ENCODE results near the gene SCGB1D2. TPM values are rescaled to one million over a fixed set of nuclear protein-coding genes. Genes with fewer than 3 reads are reported as not detected.

The SCGB1D2 gene
- total RNA-seq, 1 experiment from 2014 or later: not detected

DNA sequence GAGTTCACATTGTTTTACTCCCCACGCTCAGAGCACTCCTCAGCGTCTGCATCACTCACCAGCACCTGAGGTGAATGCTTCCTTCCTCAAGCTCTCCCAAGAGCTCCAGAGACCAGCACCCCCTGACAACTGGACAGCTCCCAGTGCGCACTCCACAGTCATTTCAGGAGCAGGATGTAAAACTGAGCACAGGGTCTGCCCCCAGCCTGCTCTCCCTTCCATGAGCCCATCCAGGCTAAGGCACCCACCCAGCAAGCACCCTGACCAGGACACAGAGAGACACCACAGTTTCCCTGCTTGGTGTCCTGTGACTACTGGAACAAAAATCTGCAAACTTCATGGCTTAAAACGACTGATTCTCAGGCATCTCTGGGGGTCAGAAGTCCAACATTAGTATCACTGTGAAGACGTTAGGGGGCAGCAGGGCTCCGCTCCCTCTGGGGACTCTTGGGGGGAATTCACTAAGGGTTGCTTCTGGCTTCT lies 3.3 kb downstream of the SCGB1D2 start:
- no peak for DNase-seq (ENCODE audit: low read depth)
- in situ Hi-C loops (cut with HindIII; ENCODE audit: low pct_unique_long_range_greater_than_20kb, low sequenced_read_pairs): no loop called here

DNA sequence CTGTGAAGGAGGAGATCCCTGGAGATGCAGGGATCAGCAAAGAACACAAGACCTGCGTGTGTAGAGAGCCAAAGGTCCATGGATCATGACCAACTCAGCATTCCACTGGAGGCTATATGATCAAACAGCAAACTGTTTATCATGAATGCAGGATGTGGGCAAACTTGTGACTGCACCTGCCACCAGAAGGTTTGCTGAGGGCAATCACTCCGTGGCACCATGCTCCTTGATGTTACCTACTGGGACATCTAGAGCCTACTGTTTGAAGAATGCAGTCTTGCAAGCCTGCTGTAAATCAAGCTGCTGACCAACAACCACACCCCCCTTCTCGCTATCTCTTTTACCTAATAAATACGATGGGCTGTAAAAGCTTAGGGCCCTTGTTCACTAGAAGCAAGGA lies 9.7 kb downstream of the SCGB1D2 start:
- DNase-seq (ENCODE audit: low read depth): no peak
- in situ Hi-C loops (cut with HindIII; ENCODE audit: low pct_unique_long_range_greater_than_20kb, low sequenced_read_pairs): no loop called here

DNA sequence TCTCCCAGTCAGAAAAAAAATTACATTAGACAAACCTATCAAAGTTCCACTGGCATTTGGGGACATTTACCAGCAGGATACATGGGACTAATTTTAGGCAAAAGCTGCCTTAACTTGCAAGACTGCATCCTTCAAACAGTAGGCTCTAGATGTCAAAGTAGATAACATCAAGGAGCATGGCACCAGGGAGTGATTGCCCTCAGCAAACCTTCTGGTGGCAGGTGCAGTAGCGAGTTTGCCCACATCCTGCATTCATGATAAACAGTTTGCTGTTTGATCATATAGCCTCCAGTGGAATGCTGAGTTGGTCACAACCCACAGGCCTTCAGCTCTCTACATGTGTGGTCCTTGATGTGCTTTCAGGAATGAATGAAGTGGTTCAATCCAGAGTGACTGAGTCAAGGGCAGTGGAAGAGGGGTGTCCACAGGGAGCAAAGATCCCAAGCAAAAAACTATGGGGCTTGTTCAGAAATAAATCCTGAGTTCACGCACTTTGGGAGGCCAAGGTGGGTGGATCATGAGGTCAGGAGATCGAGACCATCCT lies 12.0 kb downstream of the SCGB1D2 start:
- in situ Hi-C loops (cut with HindIII; ENCODE audit: low pct_unique_long_range_greater_than_20kb, low sequenced_read_pairs): no loop called here
- DNase-seq (ENCODE audit: low read depth): no peak

DNA sequence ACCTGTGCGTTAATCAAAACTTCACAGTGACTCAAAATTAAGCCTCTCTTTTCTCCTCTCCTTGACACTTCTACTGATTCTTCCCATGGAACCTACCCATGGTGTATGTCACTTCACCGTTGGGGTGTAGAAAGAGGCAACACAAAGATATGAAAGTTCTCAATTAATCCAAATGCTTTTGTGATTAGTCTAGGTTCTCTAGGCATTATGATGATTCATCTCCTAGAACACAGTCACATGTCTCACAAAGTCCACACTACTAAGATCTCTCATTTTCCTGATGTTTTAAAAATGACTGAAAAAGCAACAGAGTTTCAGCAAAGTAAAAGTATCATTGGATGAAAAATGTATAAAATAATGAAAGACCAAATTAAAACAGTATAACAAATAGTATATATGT lies 14.2 kb downstream of the SCGB1D2 start:
- no peak for DNase-seq (ENCODE audit: low read depth)
- in situ Hi-C loops (cut with HindIII; ENCODE audit: low pct_unique_long_range_greater_than_20kb, low sequenced_read_pairs): no loop called here

DNA sequence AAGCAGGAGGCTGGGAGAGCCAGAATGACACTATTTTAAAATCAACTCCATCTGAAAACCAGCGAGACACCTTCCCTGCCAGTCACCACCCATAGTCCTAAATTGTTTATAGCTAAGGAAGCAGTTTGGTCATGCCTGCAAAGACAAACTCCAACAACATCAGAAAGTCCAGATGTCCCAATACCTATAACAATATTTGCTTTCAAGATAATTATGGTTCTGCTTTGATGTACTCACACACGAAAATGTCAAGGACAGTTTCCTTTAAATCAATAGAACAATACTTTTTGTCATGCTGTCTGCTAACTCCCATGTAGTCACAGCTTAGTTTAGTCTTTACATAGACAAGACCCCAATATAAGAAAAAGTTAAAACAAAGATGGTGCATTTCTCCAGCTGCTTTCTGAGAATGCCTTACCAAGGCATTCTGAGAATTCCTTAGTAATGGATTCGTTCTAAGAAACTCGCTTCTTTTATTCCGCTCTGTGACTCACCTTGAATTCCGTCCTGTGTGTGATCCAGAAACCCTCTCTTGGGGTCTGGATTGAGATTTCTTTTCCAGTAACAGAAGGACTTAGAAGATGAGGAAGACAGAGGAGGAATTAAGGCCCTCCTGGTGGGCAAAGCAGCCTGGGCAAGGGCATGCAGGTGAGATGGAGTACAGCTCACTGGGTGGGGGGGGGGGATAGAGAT lies 18.4 kb downstream of the SCGB1D2 start:
- in situ Hi-C loops (cut with HindIII; ENCODE audit: low pct_unique_long_range_greater_than_20kb, low sequenced_read_pairs): no loop called here
- no peak for DNase-seq (ENCODE audit: low read depth)

DNA sequence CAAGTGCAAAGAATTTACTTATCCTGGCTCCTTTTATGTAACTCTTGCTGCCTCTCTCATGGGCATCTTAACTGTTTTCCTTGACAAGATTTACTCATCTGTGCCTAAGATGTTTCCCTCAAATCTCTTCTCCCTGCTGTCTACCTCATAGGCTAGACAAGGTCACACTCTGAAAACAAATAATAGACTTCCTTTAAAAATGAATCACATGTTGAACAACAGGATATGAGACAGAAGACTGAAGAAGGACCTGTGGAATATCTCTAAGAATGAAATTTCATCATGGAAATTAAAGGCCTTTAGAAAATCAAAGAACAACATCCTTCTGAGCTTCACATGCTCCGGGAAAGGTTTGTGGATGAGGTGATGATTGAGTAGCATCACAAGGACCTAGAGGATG lies 22.0 kb downstream of the SCGB1D2 start:
- no peak for DNase-seq (ENCODE audit: low read depth)
- in situ Hi-C loops (cut with HindIII; ENCODE audit: low pct_unique_long_range_greater_than_20kb, low sequenced_read_pairs): no loop called here

DNA sequence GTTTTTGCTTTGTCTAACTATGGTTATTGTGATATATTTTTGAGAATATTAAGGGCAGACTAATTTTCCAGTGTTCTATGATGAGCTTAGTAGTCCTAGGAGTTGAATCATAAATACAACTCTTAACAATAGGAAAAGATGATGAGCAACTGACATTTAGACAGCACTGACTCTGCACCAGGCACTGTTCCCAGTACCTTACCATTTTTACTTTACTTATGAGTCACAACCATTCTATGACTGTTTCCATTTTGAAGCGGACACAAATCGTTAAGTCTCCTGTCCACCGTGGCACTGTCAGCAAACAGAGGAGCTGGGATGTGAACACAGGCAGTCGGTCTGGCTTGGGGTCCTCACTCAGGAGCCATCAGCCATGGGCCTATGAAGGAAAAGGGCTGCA lies 24.5 kb downstream of the SCGB1D2 start:
- in situ Hi-C loops (cut with HindIII; ENCODE audit: low pct_unique_long_range_greater_than_20kb, low sequenced_read_pairs): no loop called here
- DNase-seq (ENCODE audit: low read depth): no peak

DNA sequence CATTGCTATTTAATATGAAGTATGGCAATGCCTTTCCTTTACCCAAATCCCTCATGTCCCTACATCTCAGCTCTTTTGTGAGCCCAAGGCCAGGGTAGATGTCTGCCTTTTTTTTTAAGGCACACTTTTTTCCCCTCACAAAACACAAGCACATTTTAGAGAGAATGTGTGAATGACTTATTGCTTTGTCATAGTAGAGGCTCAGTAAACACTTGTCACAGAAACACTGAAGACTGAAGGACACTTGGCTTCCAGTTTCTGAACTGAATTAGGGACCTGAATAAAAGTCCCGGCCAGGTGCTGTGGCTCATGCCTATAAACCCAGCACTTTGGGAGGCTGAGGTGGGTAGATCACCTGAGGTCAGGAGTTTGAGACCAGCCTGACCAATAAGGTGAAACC lies 25.0 kb downstream of the SCGB1D2 start:
- DNase-seq (ENCODE audit: low read depth): no peak
- in situ Hi-C loops (cut with HindIII; ENCODE audit: low pct_unique_long_range_greater_than_20kb, low sequenced_read_pairs): no loop called here

DNA sequence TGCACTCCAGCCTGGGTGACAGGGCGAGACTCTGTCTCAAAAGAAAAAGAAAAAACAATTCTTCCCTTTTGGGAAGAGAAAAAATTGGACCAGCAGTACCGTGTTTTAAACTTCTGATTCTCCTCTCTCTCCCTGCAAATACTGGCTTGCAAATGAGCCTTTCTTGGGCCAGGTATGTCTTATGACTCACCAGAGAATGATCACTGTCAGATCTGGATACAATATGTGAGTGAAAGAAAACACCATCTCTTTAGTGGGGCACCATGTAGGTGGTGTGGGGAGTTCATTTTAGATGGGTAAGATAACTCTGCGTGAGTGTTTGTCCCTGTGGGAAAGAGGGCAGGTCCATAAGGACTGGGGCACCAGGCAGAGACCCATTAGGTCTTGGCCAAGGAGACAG lies 25.5 kb downstream of the SCGB1D2 start:
- in situ Hi-C loops (cut with HindIII; ENCODE audit: low pct_unique_long_range_greater_than_20kb, low sequenced_read_pairs): no loop called here
- no peak for DNase-seq (ENCODE audit: low read depth)

DNA sequence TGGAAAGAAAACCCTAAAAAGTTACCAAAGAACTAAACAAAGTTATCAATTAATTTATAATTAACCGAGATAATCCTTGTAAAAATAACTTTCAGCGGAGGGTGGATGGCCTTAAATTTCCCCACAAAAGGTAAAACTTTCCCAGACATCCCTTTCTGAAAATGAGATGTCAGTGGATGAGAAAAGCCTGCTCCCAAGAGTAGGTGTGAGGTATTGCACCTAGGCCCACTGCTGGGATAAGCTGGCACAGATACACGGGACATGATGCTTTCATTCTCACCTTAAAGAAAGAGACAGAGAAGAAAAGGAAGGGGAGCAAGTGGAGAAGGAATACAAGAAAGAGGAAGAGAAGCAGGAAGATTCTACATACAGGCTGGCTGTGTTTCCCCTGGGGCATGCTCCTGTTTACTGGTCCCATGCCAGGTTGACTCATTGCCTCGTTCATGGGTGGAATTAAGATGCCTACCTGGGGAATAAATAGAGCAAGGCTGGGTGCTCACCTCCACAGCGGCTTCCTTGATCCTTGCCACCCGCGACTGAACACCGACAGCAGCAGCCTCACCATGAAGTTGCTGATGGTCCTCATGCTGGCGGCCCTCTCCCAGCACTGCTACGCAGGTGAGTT lies 27.7 kb downstream of the SCGB1D2 start, which contains the start of gene SCGB2A2:
TSS of gene SCGB2A2 (plus strand) at position 505 of the 625 bp plus-strand sequence. CDS start at position 564, 59 bp downstream.
- in situ Hi-C loops (cut with HindIII; ENCODE audit: low pct_unique_long_range_greater_than_20kb, low sequenced_read_pairs): no loop called here

DNA sequence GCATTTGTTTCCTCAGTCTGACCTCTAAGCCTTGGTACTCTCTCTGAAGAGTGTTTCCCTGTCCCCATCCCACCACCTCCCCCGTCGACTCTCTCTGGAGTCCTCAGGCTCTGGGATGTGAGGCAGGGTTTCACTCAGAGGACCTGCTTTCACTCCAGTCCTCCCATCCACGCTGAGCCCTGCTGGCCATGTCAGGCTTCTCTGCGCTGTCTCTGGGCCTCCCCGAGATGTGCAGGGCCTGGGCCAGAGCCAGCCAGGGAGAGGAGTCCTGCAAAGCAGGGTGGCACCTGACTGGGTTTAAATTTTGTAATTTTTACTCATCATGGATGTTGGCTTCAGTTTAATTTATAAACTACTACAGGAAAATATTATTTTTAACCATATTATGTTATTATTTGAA lies 31.2 kb downstream of the SCGB1D2 start:
- in situ Hi-C loops (cut with HindIII; ENCODE audit: low pct_unique_long_range_greater_than_20kb, low sequenced_read_pairs): no loop called here
- no peak for DNase-seq (ENCODE audit: low read depth)

More for the DNA sequence above, 27.7 kb downstream of the SCGB1D2 start, which contains the start of gene SCGB2A2:
- no peak for DNase-seq (ENCODE audit: low read depth)

DNA sequence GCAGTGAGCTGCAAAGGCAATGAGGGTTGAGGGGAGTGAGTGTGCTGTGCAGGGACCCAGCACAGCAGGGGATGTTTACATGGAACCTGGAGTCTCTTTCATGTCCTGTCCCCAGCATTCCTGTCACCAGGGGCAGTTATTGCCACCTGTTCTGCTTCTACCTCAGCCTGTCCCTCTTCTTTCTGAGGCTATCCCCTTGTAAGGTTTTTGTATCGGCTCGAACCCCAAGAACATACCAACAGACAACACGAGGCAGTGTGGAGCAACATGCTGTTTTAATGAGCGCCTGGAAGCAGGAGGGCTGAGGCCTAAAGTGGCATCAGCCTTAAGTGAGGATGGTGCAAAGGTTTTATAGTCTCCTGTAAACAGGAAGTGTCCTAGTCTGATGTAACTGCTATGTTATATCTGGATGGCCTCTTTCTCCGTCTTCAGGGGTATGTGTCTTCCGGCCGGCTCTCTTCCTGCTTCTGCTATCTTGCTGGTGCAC lies 31.8 kb downstream of the SCGB1D2 start:
- DNase-seq (ENCODE audit: low read depth): no peak
- in situ Hi-C loops (cut with HindIII; ENCODE audit: low pct_unique_long_range_greater_than_20kb, low sequenced_read_pairs): no loop called here

DNA sequence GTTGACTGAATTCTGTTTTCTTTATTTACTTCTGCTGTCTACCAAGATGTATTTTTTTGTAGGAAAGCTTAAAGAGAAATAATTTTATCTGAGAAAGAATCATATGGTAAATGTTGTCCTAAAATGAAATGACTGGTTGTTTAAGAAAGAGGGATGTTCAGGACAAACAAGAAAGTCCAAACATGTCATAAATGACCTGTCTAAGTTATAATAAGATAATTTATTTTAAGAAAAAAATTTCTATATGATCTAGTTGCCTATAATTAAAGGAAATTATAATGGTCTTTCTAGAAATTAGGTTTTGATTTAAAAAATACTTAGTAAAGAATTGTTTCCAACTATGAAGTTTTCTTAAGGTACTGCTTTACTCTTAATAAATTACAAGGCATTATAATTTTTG lies 38.4 kb downstream of the SCGB1D2 start:
- DNase-seq (ENCODE audit: low read depth): no peak
- in situ Hi-C loops (cut with HindIII; ENCODE audit: low pct_unique_long_range_greater_than_20kb, low sequenced_read_pairs): no loop called here

Other genes with a start within 250 kb of the SCGB1D2 start
- gene INCENP, start 118.2 kb upstream of the SCGB1D2 start, total RNA-seq (2014; rRNA removed; shearing (Covaris generic); ENCODE audit: low replicate concordance): 28.8 and 34.7 TPM in 2 replicates
- gene SCGB1D1, start 52.0 kb upstream of the SCGB1D2 start, total RNA-seq (2014; rRNA removed; shearing (Covaris generic); ENCODE audit: low replicate concordance): not detected in 2 replicates
- gene SCGB2A1, start 33.6 kb upstream of the SCGB1D2 start, total RNA-seq (2014; rRNA removed; shearing (Covaris generic); ENCODE audit: low replicate concordance): 3.5 TPM in 1 of 2 replicates, not detected in the other
- not detected in 2 replicates for gene SCGB2A2, start 27.9 kb downstream of the SCGB1D2 start, total RNA-seq (2014; rRNA removed; shearing (Covaris generic); ENCODE audit: low replicate concordance)
- gene SCGB1D4, start 56.8 kb downstream of the SCGB1D2 start, total RNA-seq (2014; rRNA removed; shearing (Covaris generic); ENCODE audit: low replicate concordance): not detected in 2 replicates
- gene ASRGL1, start 95.2 kb downstream of the SCGB1D2 start, total RNA-seq (2014; rRNA removed; shearing (Covaris generic); ENCODE audit: low replicate concordance): 20.3 and 27.7 TPM in 2 replicates
- gene SCGB1A1, start 176.8 kb downstream of the SCGB1D2 start, total RNA-seq (2014; rRNA removed; shearing (Covaris generic); ENCODE audit: low replicate concordance): not detected in 2 replicates